Fibroblast of mammary gland (primary cell): ENCODE data around the gene PRR11.

Experiments
- DNase-seq: peaks from one replicate; pipeline ENCODE4 v3.0.0-alpha.2; 2010; ENCODE audit warnings: low read depth
- H3K4me3 ChIP-seq: 2 replicates; pipeline ENCODE4 v1.5.1; 2011; ENCODE audit warnings: low read depth, mild to moderate bottlenecking, low read length, moderate library complexity; ENCODE audit not compliant: control insufficient read depth
- TF ChIP-seq, protein P1 (sequence below): conservative IDR thresholded peaks from 2 replicates; pipeline ENCODE4 v1.5.1; 2011; ENCODE audit warnings: low read depth, low read length, inconsistent platforms; ENCODE audit not compliant: control insufficient read depth, insufficient read depth

Gene PRR11

DNA sequence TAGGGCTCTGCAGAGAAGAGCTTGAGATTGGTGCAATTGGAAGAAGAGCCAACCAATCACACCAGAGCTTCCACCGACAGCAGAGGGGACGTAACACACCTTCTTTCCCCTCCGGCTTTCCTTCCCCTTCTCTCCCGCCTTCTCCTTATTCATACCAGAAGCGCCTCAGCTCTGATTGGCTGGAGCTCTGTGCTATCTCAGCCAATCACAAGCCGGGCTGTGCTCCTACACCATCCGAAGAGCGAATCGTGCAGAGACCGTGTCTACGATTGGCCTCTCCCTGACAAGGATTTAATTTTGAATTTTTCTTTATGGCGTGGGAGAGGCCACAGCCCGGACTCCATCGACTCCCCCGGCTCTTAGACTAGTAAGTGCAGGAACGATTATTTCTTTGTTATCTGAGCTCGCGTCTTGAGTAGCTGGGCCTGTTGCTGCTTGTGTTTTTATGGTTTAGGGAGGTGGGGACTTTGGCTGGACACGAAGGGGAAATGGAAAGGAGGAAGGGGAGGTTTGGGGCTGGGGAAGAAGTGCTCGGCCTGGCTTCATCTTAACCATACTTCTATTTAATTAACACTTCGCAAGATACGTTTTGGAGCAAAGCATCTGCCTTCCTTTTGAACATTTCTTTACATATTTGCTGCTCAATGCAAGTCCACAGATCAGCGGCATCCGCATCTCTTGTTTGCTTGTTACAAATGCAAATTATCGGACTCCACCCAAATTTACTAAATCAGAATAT lies at the start of gene PRR11:
Gene PRR11 (plus strand): TSS at position 308 of the 739 bp plus-strand sequence. CDS start 14,007 bp downstream, outside the sequence.
- peak; percentile 100 for DNase-seq
- TF ChIP-seq, protein P1, sequence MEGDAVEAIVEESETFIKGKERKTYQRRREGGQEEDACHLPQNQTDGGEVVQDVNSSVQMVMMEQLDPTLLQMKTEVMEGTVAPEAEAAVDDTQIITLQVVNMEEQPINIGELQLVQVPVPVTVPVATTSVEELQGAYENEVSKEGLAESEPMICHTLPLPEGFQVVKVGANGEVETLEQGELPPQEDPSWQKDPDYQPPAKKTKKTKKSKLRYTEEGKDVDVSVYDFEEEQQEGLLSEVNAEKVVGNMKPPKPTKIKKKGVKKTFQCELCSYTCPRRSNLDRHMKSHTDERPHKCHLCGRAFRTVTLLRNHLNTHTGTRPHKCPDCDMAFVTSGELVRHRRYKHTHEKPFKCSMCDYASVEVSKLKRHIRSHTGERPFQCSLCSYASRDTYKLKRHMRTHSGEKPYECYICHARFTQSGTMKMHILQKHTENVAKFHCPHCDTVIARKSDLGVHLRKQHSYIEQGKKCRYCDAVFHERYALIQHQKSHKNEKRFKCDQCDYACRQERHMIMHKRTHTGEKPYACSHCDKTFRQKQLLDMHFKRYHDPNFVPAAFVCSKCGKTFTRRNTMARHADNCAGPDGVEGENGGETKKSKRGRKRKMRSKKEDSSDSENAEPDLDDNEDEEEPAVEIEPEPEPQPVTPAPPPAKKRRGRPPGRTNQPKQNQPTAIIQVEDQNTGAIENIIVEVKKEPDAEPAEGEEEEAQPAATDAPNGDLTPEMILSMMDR = no peak
- peak within 1 kb of the TSS; percentile 88 for H3K4me3 ChIP-seq

GRCh38 chr17:59105852-59106462 lies 49.6 kb upstream of the PRR11 start:
- TF ChIP-seq, protein P1 = no peak

DNA sequence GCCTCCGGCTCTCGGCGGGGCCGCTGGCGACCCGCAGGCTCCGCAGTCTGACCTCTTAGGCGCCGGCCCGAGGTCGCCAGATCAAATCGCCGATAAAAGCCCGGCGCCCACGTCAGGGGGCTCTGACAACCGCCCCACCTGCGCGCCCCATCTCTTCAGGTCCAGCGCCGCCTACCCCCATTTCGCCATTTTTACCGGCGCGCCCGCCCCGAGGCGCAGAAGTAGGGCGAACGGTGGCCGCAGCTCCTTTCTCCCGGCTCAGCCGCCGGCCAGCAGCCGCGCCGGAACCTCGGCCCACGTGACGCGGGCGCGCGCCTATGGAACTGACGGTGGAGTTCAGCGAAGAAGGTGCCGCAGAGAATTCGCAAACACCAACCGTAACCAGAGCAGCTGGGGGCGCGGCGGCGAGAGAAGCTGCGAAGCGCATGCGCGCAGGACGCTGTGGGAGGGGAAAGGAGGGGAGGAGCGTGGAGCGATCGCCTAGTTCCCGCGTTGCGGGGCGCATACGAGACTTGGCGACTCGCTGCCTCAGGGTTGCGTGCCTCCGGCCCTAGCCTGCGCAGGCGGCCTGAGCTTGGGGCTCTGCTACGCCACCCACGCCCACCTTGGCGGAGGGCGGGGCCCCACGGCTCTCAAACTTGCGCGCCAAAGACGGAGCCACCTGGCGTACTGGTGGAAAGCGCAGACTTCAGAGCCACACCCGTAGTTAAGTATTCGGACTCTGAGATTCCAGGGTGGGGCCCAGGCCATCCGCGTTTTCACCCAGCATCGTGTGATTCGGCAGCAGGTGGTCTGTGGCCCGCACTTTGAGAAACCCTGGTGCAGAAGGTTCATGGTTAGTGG lies 48.9 kb upstream of the PRR11 start, which contains the start of gene TRIM37:
Gene TRIM37 (minus strand): TSS at position 418 of the 843 bp plus-strand sequence. CDS start 419 bp downstream, outside the sequence.
- TF ChIP-seq, protein P1 = no peak

More at GRCh38 chr17:59105852-59106462, 49.6 kb upstream of the PRR11 start:
- H3K4me3 ChIP-seq = peak overlapping the region; percentile 92
- DNase-seq = peak; percentile 38

DNA sequence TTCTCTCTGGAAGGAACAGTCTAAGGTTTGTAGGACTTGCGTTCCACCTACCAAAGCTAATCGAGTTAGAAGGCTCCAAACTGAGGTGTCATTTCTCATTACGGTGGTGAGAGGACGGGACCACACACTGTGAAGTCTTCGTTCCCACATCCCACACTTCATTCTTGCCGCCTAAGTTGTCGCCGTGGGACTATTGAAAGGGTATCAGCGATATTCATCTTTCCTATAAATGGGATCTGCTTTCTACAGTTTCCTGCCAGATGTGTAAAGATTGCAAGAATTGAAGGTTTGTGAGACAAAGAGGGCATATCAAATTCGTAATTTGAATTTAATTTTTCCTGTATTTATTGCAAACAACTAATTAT lies 48.3 kb upstream of the PRR11 start:
- peak overlapping the region; percentile 93 for H3K4me3 ChIP-seq
- TF ChIP-seq, protein P1 = no peak
- no peak for DNase-seq

More for the DNA sequence above, 48.9 kb upstream of the PRR11 start, which contains the start of gene TRIM37:
- peak; percentile 98 for DNase-seq
- H3K4me3 ChIP-seq = peak within 1 kb of the TSS; percentile 93

- peak; percentile 2 for DNase-seq
- TF ChIP-seq, protein P1 = no peak
- H3K4me3 ChIP-seq = no peak overlapping the region
Measured at GRCh38 chr17:59108400-59109102, 47.0 kb upstream of the PRR11 start.

GRCh38 chr17:59110973-59111372 lies 44.6 kb upstream of the PRR11 start:
- no peak overlapping the region for H3K4me3 ChIP-seq
- TF ChIP-seq, protein P1 = no peak

More at GRCh38 chr17:59110973-59111372, 44.6 kb upstream of the PRR11 start:
- no peak for DNase-seq
